ENCODE data around the gene RPS6KA5. TPM values are rescaled to one million over a fixed set of nuclear protein-coding genes. Genes with fewer than 3 reads are reported as not detected.
"Not testable (repeated sequence)": the region's sequence is repeated elsewhere in the genome, so short reads cannot be mapped to it uniquely, and the experiment has no call there.

The RPS6KA5 gene
- total and polyA plus RNA-seq, 4 donors = 1.1 to 14.8 (median 5.6) TPM

DNA sequence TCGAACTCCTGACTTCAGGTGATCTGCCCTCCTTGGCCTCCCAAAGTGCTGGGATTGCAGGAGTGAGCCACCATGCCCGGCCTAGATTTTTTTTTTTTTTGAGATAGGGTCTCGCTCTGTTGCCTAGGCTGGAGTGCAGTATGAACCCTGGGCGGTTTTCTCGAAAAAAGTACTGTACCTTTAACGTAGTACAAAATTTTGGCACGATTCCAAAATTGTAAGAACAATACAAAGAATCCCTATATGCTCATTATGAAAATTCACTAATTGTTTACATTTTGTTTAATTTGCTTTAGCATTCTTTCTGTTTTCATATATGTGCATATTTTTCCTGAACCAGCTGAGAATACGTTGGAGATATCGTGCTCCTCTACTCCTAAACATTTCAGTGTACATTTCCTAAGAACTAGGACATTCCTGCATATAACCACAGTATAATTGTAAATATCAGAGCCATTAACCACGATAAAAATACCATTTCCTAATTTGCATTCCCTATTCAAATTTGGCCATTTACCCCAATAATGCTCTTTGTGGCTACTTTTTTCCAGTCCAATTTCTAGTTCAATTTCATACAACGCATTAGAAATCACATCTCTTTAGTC lies 97.8 kb downstream of the RPS6KA5 start:
- no peak for TF ChIP-seq CTCF (IDR thresholded peaks at IDR 0.05; ENCODE audit: control extremely low read depth, extremely low read depth)
- H3K4me1 ChIP-seq (ENCODE audit: control insufficient read depth in 5 of 5, insufficient read depth in 5 of 5, low read length in 5 of 5) = peaks cover 0 to 19% (median 0%) of the 10 kb centered on the region in 5 donors
- DNase-seq (no peak), ATAC-seq (ENCODE audit: insufficient read depth, low FRiP score) (no peak)
- H3K27ac ChIP-seq (ENCODE audit: low read depth in 1 of 2, low read length in 1 of 2) = no peak overlapping the region
- 89 to 91% methylated on average over 11 of the region's 11 CpGs for WGBS, 2 donors
- no peaks in the 10 kb centered on the region for H3K9me3 ChIP-seq (ENCODE audit: control insufficient read depth in 4 of 4, insufficient read depth in 3 of 4, low read length in 3 of 4)
- no peaks in the 10 kb centered on the region for H3K36me3 ChIP-seq (ENCODE audit: control insufficient read depth in 4 of 4, insufficient read depth in 4 of 4, low read length in 4 of 4)
- no peak overlapping the region for H3K4me3 ChIP-seq
- H3K9ac ChIP-seq (ENCODE audit: insufficient read depth in 1 of 2, low read length in 2 of 2) = no peak overlapping the region
- H3K27me3 ChIP-seq (ENCODE audit: control insufficient read depth in 3 of 3, insufficient read depth in 3 of 3, low read length in 2 of 3) = no peaks in the 10 kb centered on the region

DNA sequence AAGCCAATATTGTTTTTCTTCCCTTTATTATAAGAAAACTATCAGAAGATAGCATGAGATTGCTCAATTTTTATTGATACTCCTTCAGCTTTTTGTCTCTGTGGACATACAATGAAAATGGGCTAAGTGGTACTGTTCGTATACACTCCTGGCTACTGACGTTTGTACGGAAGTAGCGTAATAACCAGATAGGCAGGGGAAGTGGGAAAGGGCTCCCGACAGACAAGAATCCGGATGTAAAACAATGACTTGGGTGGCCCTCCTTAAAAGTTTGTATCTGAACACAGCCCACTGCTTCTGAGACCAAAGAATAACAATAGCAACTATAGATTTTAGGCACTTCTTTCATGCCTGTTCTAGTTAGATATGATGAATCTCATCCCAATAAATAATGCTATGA lies 99.6 kb downstream of the RPS6KA5 start:
- DNase-seq = peak in 1 of 3 donors; percentile 39
- no peak for TF ChIP-seq CTCF (IDR thresholded peaks at IDR 0.05; ENCODE audit: control extremely low read depth, extremely low read depth)
- WGBS, 2 donors = 78 to 84% methylated on average over 6 of the region's 6 CpGs
- Histone ChIP-seq H3K36me3 (ENCODE audit: control insufficient read depth in 4 of 4, insufficient read depth in 4 of 4, low read length in 4 of 4) (no peaks in the 10 kb centered on the region), H3K27ac (ENCODE audit: low read depth in 1 of 2, low read length in 1 of 2) (no peak overlapping the region), H3K9me3 (ENCODE audit: control insufficient read depth in 4 of 4, insufficient read depth in 3 of 4, low read length in 3 of 4) (peaks cover 0 to 4% (median 3%) of the 10 kb centered on the region in 4 donors), H3K4me3 (no peak overlapping the region), H3K27me3 (ENCODE audit: control insufficient read depth in 3 of 3, insufficient read depth in 3 of 3, low read length in 2 of 3) (no peaks in the 10 kb centered on the region), H3K4me1 (ENCODE audit: control insufficient read depth in 5 of 5, insufficient read depth in 5 of 5, low read length in 5 of 5) (peaks cover 0 to 19% (median 0%) of the 10 kb centered on the region in 5 donors), H3K9ac (ENCODE audit: insufficient read depth in 1 of 2, low read length in 2 of 2) (no peak overlapping the region)
- ATAC-seq (ENCODE audit: insufficient read depth, low FRiP score) = no peak

GRCh38 chr14:90959344-90959743 lies 101.1 kb downstream of the RPS6KA5 start:
- no peak for TF ChIP-seq CTCF (IDR thresholded peaks at IDR 0.05; ENCODE audit: control extremely low read depth, extremely low read depth)
- peaks cover 0 to 6% (median 6%) of the 10 kb centered on the region in 4 donors for H3K9me3 ChIP-seq (ENCODE audit: control insufficient read depth in 4 of 4, insufficient read depth in 3 of 4, low read length in 3 of 4)

DNA sequence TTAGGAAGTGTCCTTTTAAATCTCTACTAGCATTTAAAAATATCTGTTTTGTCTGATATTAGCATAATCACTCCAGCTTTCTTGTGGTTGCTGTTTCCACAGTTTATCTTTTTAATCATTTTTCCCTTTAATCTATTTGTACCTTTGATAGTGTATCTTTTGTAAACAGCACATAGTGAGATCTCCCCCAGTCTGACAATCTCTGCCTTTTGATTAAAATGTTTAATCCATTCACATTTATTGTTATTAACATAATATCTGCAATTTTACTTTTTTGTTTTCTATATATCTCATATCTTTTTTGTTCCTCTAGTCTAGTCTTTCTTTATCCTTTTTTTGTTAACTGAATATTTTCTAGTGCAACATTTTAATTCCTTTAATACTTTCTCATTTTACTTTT lies 104.2 kb downstream of the RPS6KA5 start:
- Histone ChIP-seq H3K27ac (ENCODE audit: low read depth in 1 of 2, low read length in 1 of 2) (no peak overlapping the region), H3K36me3 (ENCODE audit: control insufficient read depth in 4 of 4, insufficient read depth in 4 of 4, low read length in 4 of 4) (no peaks in the 10 kb centered on the region), H3K4me1 (ENCODE audit: control insufficient read depth in 5 of 5, insufficient read depth in 5 of 5, low read length in 5 of 5) (peaks cover 0 to 13% (median 0%) of the 10 kb centered on the region in 5 donors), H3K9ac (ENCODE audit: insufficient read depth in 1 of 2, low read length in 2 of 2) (no peak overlapping the region), H3K4me3 (no peak overlapping the region), H3K9me3 (ENCODE audit: control insufficient read depth in 4 of 4, insufficient read depth in 3 of 4, low read length in 3 of 4) (peaks cover 0 to 11% (median 8%) of the 10 kb centered on the region in 4 donors), H3K27me3 (ENCODE audit: control insufficient read depth in 3 of 3, insufficient read depth in 3 of 3, low read length in 2 of 3) (no peaks in the 10 kb centered on the region)
- TF ChIP-seq CTCF (IDR thresholded peaks at IDR 0.05; ENCODE audit: control extremely low read depth, extremely low read depth) = no peak
- DNase-seq (no peak), ATAC-seq (ENCODE audit: insufficient read depth, low FRiP score) (no peak)

More at GRCh38 chr14:90959344-90959743, 101.1 kb downstream of the RPS6KA5 start:
- DNase-seq (no peak), ATAC-seq (ENCODE audit: insufficient read depth, low FRiP score) (no peak)
- H3K36me3 ChIP-seq (ENCODE audit: control insufficient read depth in 4 of 4, insufficient read depth in 4 of 4, low read length in 4 of 4) = no peaks in the 10 kb centered on the region
- H3K4me1 ChIP-seq (ENCODE audit: control insufficient read depth in 5 of 5, insufficient read depth in 5 of 5, low read length in 5 of 5) = peaks cover 0 to 19% (median 0%) of the 10 kb centered on the region in 5 donors
- H3K27me3 ChIP-seq (ENCODE audit: control insufficient read depth in 3 of 3, insufficient read depth in 3 of 3, low read length in 2 of 3) = no peaks in the 10 kb centered on the region
- no peak overlapping the region for H3K27ac ChIP-seq (ENCODE audit: low read depth in 1 of 2, low read length in 1 of 2)
- WGBS, 2 donors = 94 to 97% methylated on average over 3 of the region's 3 CpGs
- H3K9ac ChIP-seq (ENCODE audit: insufficient read depth in 1 of 2, low read length in 2 of 2) = no peak overlapping the region
- no peak overlapping the region for H3K4me3 ChIP-seq

- not testable (repeated sequence) for H3K27me3 ChIP-seq (ENCODE audit: control insufficient read depth in 3 of 3, insufficient read depth in 3 of 3, low read length in 2 of 3); ATAC-seq (ENCODE audit: insufficient read depth, low FRiP score); H3K4me1 ChIP-seq (ENCODE audit: control insufficient read depth in 5 of 5, insufficient read depth in 5 of 5, low read length in 5 of 5); H3K36me3 ChIP-seq (ENCODE audit: control insufficient read depth in 4 of 4, insufficient read depth in 4 of 4, low read length in 4 of 4); H3K27ac ChIP-seq (ENCODE audit: low read depth in 1 of 2, low read length in 1 of 2); H3K9ac ChIP-seq (ENCODE audit: insufficient read depth in 1 of 2, low read length in 2 of 2); H3K4me3 ChIP-seq; DNase-seq
- WGBS, 2 donors = 59 to 64% methylated on average over 2 of the region's 2 CpGs
- peaks cover 0 to 11% (median 8%) of the 10 kb centered on the region in 4 donors for H3K9me3 ChIP-seq (ENCODE audit: control insufficient read depth in 4 of 4, insufficient read depth in 3 of 4, low read length in 3 of 4)
These were observed 106.8 kb downstream of the RPS6KA5 start for GRCh38 chr14:90953643-90954042.

Data from lung (tissue), 12 donors.